PC-9 (cell line): ENCODE measurements around the gene CNTN4. TPM values are rescaled to one million over a fixed set of nuclear protein-coding genes. Genes with fewer than 3 reads are reported as not detected.

Source experiments
- BruUV-seq: library from RNA; stranded (reverse); fragments of 400-500 nt; replicated peaks from 2 replicates; lab custom pipeline; 2021; lab: Mats Ljungman, UMichigan
- CTCF ChIA-PET: fragments of 300-600 bp; sonication (Branson Sonifier 250); formaldehyde crosslinking; loops from one replicate; lab custom pipeline; 2022; ENCODE audit warnings: antibody characterized with exemption; lab: Charles Lee
- POLR2A ChIA-PET: fragments of 300-600 bp; sonication (Branson Sonifier 250); formaldehyde crosslinking; loops from one replicate; lab custom pipeline; 2022; ENCODE audit warnings: antibody characterized with exemption; ENCODE audit not compliant: unreplicated experiment; lab: Charles Lee
- DNase-seq, 2 experiments: peaks; one replicate each; pipeline versions ENCODE4 v3.0.0 to v3.0.0-alpha.2; 2015 to 2022; ENCODE audit warnings: mixed read lengths in 1 of 2
- H2AFZ ChIP-seq: fragments of 200-600 bp; sonication (generic); 2 replicates; pipeline ENCODE4 v1.8.1; 2017; ENCODE audit warnings: antibody characterized with exemption
- H3F3A ChIP-seq: fragments of 200-600 bp; sonication (generic); 2 replicates; pipeline ENCODE4 v1.8.1; 2017; ENCODE audit warnings: antibody characterized with exemption, mild to moderate bottlenecking, low read depth; ENCODE audit not compliant: insufficient read depth
- H3K27ac ChIP-seq: fragments of 200-600 bp; sonication (generic); 2 replicates; pipeline ENCODE4 v1.6.1; 2016; ENCODE audit warnings: mixed run types
- H3K27me3 ChIP-seq: fragments of 200-600 bp; sonication (generic); 2 replicates; pipeline ENCODE4 v1.6.1; 2016; ENCODE audit warnings: low read depth, mixed run types; ENCODE audit not compliant: insufficient read depth
- H3K36me3 ChIP-seq: fragments of 200-600 bp; sonication (generic); 2 replicates; pipeline ENCODE4 v1.6.1; 2016; ENCODE audit warnings: low read depth, mixed run types
- H3K4me1 ChIP-seq: fragments of 200-600 bp; sonication (generic); replicated peaks from 2 replicates; pipeline ENCODE4 v1.6.1; 2016; ENCODE audit warnings: mixed run types; ENCODE audit not compliant: insufficient read depth
- H3K4me2 ChIP-seq: fragments of 200-600 bp; sonication (generic); 2 replicates; pipeline ENCODE4 v1.6.1; 2017; ENCODE audit warnings: mixed run types
- H3K4me3 ChIP-seq: fragments of 200-600 bp; sonication (generic); 2 replicates; pipeline ENCODE4 v1.6.1; 2016; ENCODE audit warnings: mixed run types
- H3K79me2 ChIP-seq: fragments of 200-600 bp; sonication (generic); 2 replicates; pipeline ENCODE4 v1.6.1; 2017; ENCODE audit warnings: low read depth, mixed run types
- H3K9me2 ChIP-seq: fragments of 200-600 bp; sonication (generic); 2 replicates; pipeline ENCODE4 v1.8.1; 2017; ENCODE audit warnings: mild to moderate bottlenecking; ENCODE audit not compliant: insufficient read depth
- H3K9me3 ChIP-seq: fragments of 200-600 bp; sonication (generic); 2 replicates; pipeline ENCODE4 v1.8.1; 2016; ENCODE audit warnings: low read depth; ENCODE audit not compliant: insufficient read depth
- H4K20me1 ChIP-seq: fragments of 200-600 bp; sonication (generic); 2 replicates; pipeline ENCODE4 v1.8.1; 2017; ENCODE audit not compliant: insufficient read depth
- EZH2 ChIP-seq: fragments of 200-600 bp; sonication (generic); IDR thresholded peaks from 2 replicates; pipeline ENCODE4 v1.8.0; 2017; ENCODE audit warnings: antibody characterized with exemption, low read depth
- intact Hi-C: fragments of 100-400 bp; cut with micrococcal nuclease; formaldehyde crosslinking; loops from one replicate; pipeline ENCODE4 v1.10.0; 2022; ENCODE audit not compliant: unreplicated experiment
- total RNA-seq: library from RNA; stranded (reverse); gene quantifications from 2 replicates; pipeline ENCODE4 v1.2.3, GENCODE V29; 2021
- TF ChIP-seq, protein P1 (sequence below): fragments of 200-600 bp; sonication (generic); conservative IDR thresholded peaks from 2 replicates; pipeline ENCODE4 v1.6.1; 2017; ENCODE audit warnings: mixed run types, antibody characterized with exemption, mild to moderate bottlenecking, moderate library complexity

CNTN4 gene
- total RNA-seq, 1 experiment from 2014 or later: not detected

DNA sequence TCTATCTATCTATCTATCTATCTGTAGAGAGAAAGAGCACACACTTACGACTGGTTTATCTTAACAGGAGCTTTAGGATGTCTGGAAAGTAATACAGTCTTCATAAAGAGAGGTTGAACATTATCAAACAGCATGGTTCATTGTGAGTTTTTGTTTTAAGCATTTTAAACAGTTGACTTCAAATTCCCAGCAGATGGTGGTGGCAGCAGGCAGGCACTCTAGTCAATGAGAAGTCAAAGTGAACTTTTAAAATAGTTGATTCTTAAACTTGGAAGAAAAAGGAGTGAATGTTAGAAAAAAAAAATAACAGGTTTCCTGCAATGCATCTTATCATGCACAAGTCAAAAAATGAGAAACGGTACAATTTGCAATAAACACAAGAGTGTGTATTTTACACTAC lies 578.8 kb downstream of the CNTN4 start:
- DNase-seq: no peak
- Histone ChIP-seq H3K9me2 (no peaks in the 10 kb centered on the region), H3K4me2 (no peak overlapping the region), H2AFZ (no peak overlapping the region), H3F3A (no peaks in the 10 kb centered on the region), H3K27ac (no peak overlapping the region), H3K9me3 (no peaks in the 10 kb centered on the region), H3K4me1 (no peaks in the 10 kb centered on the region), H3K27me3 (no peaks in the 10 kb centered on the region), H3K4me3 (no peak overlapping the region), H4K20me1 (no peaks in the 10 kb centered on the region), H3K79me2 (no peaks in the 10 kb centered on the region), H3K36me3 (no peaks in the 10 kb centered on the region)
- CTCF ChIA-PET: no interaction called here
- intact Hi-C loops: no loop called here
- POLR2A ChIA-PET: no interaction called here
- TF ChIP-seq, protein P1, sequence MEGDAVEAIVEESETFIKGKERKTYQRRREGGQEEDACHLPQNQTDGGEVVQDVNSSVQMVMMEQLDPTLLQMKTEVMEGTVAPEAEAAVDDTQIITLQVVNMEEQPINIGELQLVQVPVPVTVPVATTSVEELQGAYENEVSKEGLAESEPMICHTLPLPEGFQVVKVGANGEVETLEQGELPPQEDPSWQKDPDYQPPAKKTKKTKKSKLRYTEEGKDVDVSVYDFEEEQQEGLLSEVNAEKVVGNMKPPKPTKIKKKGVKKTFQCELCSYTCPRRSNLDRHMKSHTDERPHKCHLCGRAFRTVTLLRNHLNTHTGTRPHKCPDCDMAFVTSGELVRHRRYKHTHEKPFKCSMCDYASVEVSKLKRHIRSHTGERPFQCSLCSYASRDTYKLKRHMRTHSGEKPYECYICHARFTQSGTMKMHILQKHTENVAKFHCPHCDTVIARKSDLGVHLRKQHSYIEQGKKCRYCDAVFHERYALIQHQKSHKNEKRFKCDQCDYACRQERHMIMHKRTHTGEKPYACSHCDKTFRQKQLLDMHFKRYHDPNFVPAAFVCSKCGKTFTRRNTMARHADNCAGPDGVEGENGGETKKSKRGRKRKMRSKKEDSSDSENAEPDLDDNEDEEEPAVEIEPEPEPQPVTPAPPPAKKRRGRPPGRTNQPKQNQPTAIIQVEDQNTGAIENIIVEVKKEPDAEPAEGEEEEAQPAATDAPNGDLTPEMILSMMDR: no peak
- TF ChIP-seq EZH2: no peak
- no TSS peak for BruUV-seq

DNA sequence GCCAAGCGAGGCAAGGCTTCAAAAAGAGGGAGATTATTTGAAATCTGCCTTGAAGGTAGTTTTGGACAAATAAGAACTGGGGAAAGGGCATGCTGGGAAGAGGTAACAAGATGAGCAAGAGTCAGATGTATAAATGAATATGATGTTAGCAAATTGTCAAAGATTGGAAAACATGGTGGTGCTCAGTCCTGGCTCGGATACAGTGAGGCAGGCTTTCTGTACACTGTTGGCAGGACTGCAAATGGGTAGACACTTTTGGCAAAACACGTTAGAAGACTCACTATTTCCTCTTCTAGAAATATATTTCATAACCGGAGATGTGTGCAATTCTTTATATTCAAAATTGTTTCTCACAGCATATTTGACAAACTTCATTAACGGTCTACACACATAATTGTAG lies 581.6 kb downstream of the CNTN4 start:
- Histone ChIP-seq H3K79me2 (no peaks in the 10 kb centered on the region), H3K36me3 (no peaks in the 10 kb centered on the region), H3K27me3 (no peaks in the 10 kb centered on the region), H3K4me1 (no peaks in the 10 kb centered on the region), H2AFZ (no peak overlapping the region), H3K4me3 (no peak overlapping the region), H3K9me2 (no peaks in the 10 kb centered on the region), H3F3A (no peaks in the 10 kb centered on the region), H3K4me2 (no peak overlapping the region), H3K27ac (no peak overlapping the region), H4K20me1 (no peaks in the 10 kb centered on the region), H3K9me3 (no peaks in the 10 kb centered on the region)
- POLR2A ChIA-PET: no interaction called here
- BruUV-seq: no TSS peak
- no peak for TF ChIP-seq EZH2
- TF ChIP-seq, protein P1: no peak
- no peak for DNase-seq
- CTCF ChIA-PET: no interaction called here
- intact Hi-C loops: no loop called here

DNA sequence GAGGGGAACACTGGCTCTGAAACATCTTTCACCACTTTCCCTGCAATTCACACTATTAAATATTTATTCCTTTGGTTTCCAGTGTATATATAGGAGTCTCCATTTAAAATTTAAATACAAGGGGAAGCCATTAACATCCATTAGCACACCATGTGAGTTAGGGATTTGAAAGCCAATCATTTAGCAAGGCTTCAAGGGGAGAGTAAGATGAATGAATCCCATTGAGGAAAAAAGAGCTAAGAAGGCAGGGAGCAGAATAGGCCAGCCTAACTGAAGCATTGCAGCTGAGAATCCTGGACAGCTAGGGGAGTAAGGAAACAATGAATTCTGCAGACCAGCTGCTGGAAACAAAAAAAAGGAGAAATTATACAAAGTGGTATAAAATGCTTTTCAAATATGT lies 585.4 kb downstream of the CNTN4 start:
- H3K79me2 ChIP-seq: no peaks in the 10 kb centered on the region
- CTCF ChIA-PET: no interaction called here
- POLR2A ChIA-PET: no interaction called here
- TF ChIP-seq EZH2: no peak
- TF ChIP-seq, protein P1: no peak
- DNase-seq: no peak
- H2AFZ ChIP-seq: no peak overlapping the region
- no TSS peak for BruUV-seq
- H3K9me2 ChIP-seq: no peaks in the 10 kb centered on the region
- no peak overlapping the region for H3K4me3 ChIP-seq
- no peaks in the 10 kb centered on the region for H4K20me1 ChIP-seq
- no peaks in the 10 kb centered on the region for H3K4me1 ChIP-seq
- no peaks in the 10 kb centered on the region for H3K27me3 ChIP-seq
- intact Hi-C loops: no loop called here
- H3F3A ChIP-seq: no peaks in the 10 kb centered on the region
- no peaks in the 10 kb centered on the region for H3K9me3 ChIP-seq
- no peak overlapping the region for H3K4me2 ChIP-seq
- no peak overlapping the region for H3K27ac ChIP-seq
- no peaks in the 10 kb centered on the region for H3K36me3 ChIP-seq
